HFFc6 (cell line): ENCODE data around the gene BZW2. TPM values are rescaled to one million over a fixed set of nuclear protein-coding genes. Genes with fewer than 3 reads are reported as not detected.

Experiments used
- DNase-seq: peaks from one replicate; pipeline ENCODE4 v3.0.0-alpha.2; 2018
- H3K27ac Mint-ChIP-seq: 2 replicates; pipeline ENCODE4 v1.8.0; 2020; ENCODE audit warnings: mild to moderate bottlenecking, mixed read lengths
- H3K27me3 Mint-ChIP-seq: 2 replicates; pipeline ENCODE4 v1.8.0; 2021; ENCODE audit warnings: mild to moderate bottlenecking, moderate library complexity, mixed read lengths; ENCODE audit not compliant: insufficient read depth
- H3K36me3 Mint-ChIP-seq: 2 replicates; pipeline ENCODE4 v1.8.0; 2021; ENCODE audit warnings: low read depth, mixed read lengths
- H3K4me1 Mint-ChIP-seq: 2 replicates; pipeline ENCODE4 v1.8.0; 2020; ENCODE audit warnings: low read depth, mixed read lengths
- H3K4me3 Mint-ChIP-seq: 2 replicates; pipeline ENCODE4 v1.8.0; 2020; ENCODE audit warnings: mild to moderate bottlenecking, moderate library complexity, mixed read lengths
- H3K9me3 Mint-ChIP-seq: 2 replicates; pipeline ENCODE4 v1.8.0; 2020; ENCODE audit warnings: mild to moderate bottlenecking, mixed read lengths
- CTCF ChIP-seq: fragments of 200-600 bp; sonication (generic); IDR thresholded peaks from 2 replicates; pipeline ENCODE4 v1.5.0; 2021; ENCODE audit warnings: antibody characterized with exemption, mild to moderate bottlenecking
- total RNA-seq, 6 experiments: library from RNA; stranded (reverse); fragmentation: NEBNext Ultra II Directional; extraction: Animal tissue kit (Norgen Biotek cat#: 25700); gene quantifications; 2 replicates in 1 of 6; 3 replicates in 5 of 6; pipeline ENCODE4 v1.2.3, GENCODE V29; 2021

BZW2 gene
- total RNA-seq, 6 experiments from 2014 or later: 75.8 to 104 (median 94.5) TPM

GRCh38 chr7:16753102-16753931 lies 107.3 kb downstream of the BZW2 start, which contains the start of gene TSPAN13:
TSPAN13 (plus strand) TSS chr7:16753755; CDS start chr7:16753968, 213 bp downstream.
- H3K36me3 Mint-ChIP-seq: no peaks in the 10 kb centered on the region
- DNase-seq: peak; percentile 54
- H3K27me3 Mint-ChIP-seq: no peaks in the 10 kb centered on the region; the same call in 1 of the 2 replicates
- no peak for TF ChIP-seq CTCF
- peak within 1 kb of the TSS; percentile 87 for H3K4me3 Mint-ChIP-seq
- H3K4me1 Mint-ChIP-seq: peaks cover 37% of the 10 kb centered on the region
- H3K27ac Mint-ChIP-seq: peak within 1 kb of the TSS; percentile 42
- H3K9me3 Mint-ChIP-seq: no peaks in the 10 kb centered on the region

- H3K9me3 Mint-ChIP-seq: no peaks in the 10 kb centered on the region
Measured at GRCh38 chr7:16753932-16754855, 108.2 kb downstream of the BZW2 start.

GRCh38 chr7:16754856-16755317 lies 108.9 kb downstream of the BZW2 start:
- DNase-seq: no peak

More at GRCh38 chr7:16753932-16754855, 108.2 kb downstream of the BZW2 start:
- Mint-ChIP-seq H3K36me3 (no peaks in the 10 kb centered on the region), H3K4me1 (peaks cover 41% of the 10 kb centered on the region), H3K4me3 (peak overlapping the region; percentile 87), H3K27ac (peak overlapping the region; percentile 5; the same call in 1 of the 2 replicates), H3K27me3 (no peaks in the 10 kb centered on the region; the same call in 1 of the 2 replicates)
- no peak for TF ChIP-seq CTCF
- no peak for DNase-seq

GRCh38 chr7:16755397-16755796 lies 109.4 kb downstream of the BZW2 start:
- Mint-ChIP-seq H3K9me3 (no peaks in the 10 kb centered on the region), H3K27me3 (no peaks in the 10 kb centered on the region; the same call in none of the 2 replicates), H3K4me3 (peak overlapping the region; percentile 87; the same call in 1 of the 2 replicates), H3K4me1 (peaks cover 49% of the 10 kb centered on the region), H3K27ac (no peak overlapping the region), H3K36me3 (no peaks in the 10 kb centered on the region)
- DNase-seq: peak; percentile 52
- TF ChIP-seq CTCF: no peak

More at GRCh38 chr7:16754856-16755317, 108.9 kb downstream of the BZW2 start:
- peak overlapping the region; percentile 87 for H3K4me3 Mint-ChIP-seq
- H3K27me3 Mint-ChIP-seq: no peaks in the 10 kb centered on the region; the same call in 1 of the 2 replicates
- peak overlapping the region; percentile 5; the same call in 1 of the 2 replicates for H3K27ac Mint-ChIP-seq
- peaks cover 48% of the 10 kb centered on the region for H3K4me1 Mint-ChIP-seq
- H3K36me3 Mint-ChIP-seq: no peaks in the 10 kb centered on the region
- no peak for TF ChIP-seq CTCF
- H3K9me3 Mint-ChIP-seq: no peaks in the 10 kb centered on the region

Other genes starting within 250 kb of the BZW2 start
- 1 to 10 TPM; 2.3 to 3.1 (median 2.5) TPM for gene CRPPA, start 224.6 kb upstream of the BZW2 start, total RNA-seq
- gene SOSTDC1, start 180.4 kb upstream of the BZW2 start, total RNA-seq: not detected
- not detected for gene LRRC72, start 119.4 kb upstream of the BZW2 start, total RNA-seq
- 10 to 100 TPM; 21.0 to 26.2 (median 23.4) TPM for gene ANKMY2, start 427 bp upstream of the BZW2 start, total RNA-seq
- 10 to 100 TPM; 19.5 to 60.9 (median 23.4) TPM for gene TSPAN13, start 107.6 kb downstream of the BZW2 start, total RNA-seq
- not detected for gene AGR2, start 158.8 kb downstream of the BZW2 start, total RNA-seq
- gene AGR3, start 235.8 kb downstream of the BZW2 start, total RNA-seq: not detected